SK-N-SH (cell line): ENCODE results near the gene PTPN13. TPM values are rescaled to one million over a fixed set of nuclear protein-coding genes. Genes with fewer than 3 reads are reported as not detected.

Experiments
- CTCF ChIA-PET: fragments of 300-600, 350-600 bp; formaldehyde crosslinking; extraction: SDS; loops from one replicate; lab custom pipeline; 2021; lab: Yijun Ruan, JAX
- POLR2A ChIA-PET: fragments of 350-600 bp; sonication (Branson Sonifier 250); formaldehyde crosslinking; extraction: SDS; loops from one replicate; lab custom pipeline; 2020; ENCODE audit warnings: antibody characterized with exemption, inconsistent platforms; lab: Yijun Ruan, JAX
- DNase-seq: peaks from one replicate; pipeline ENCODE4 v3.0.0; 2012
- H2AFZ ChIP-seq: fragments of 200-600 bp; sonication (generic); 2 replicates; pipeline ENCODE4 v1.8.1; 2016; ENCODE audit warnings: antibody characterized with exemption, mild to moderate bottlenecking, low read depth
- H3F3A ChIP-seq: fragments of 200-600 bp; sonication (generic); replicated peaks from 2 replicates; pipeline ENCODE3; 2016; ENCODE audit warnings: antibody characterized with exemption, mild to moderate bottlenecking; ENCODE audit not compliant: insufficient read depth
- H3K27ac ChIP-seq, 2 experiments: fragments of 200-500 bp in 1 of 2; fragments of 200-600 bp in 1 of 2; sonication (Bioruptor generic) in 1 of 2; sonication (generic), shearing (Covaris generic) in 1 of 2; 2 replicates each; pipeline versions ENCODE4 v1.5.1 to v1.6.1; 2014 to 2016; ENCODE audit warnings: low read depth in 2 of 2, inconsistent platforms in 1 of 2, low read length in 1 of 2, mild to moderate bottlenecking in 1 of 2, mixed read lengths in 1 of 2
- H3K27me3 ChIP-seq: fragments of 200-600 bp; sonication (generic), shearing (Covaris generic); 2 replicates; pipeline ENCODE4 v1.6.1; 2016; ENCODE audit warnings: mixed run types; ENCODE audit not compliant: insufficient read depth
- H3K36me3 ChIP-seq, 2 experiments: fragments of 200-500 bp in 1 of 2; fragments of 200-600 bp in 1 of 2; sonication (Bioruptor generic) in 1 of 2; sonication (generic) in 1 of 2; replicated peaks in 1 of 2; 2 replicates each; pipeline versions ENCODE3 to v1.5.1; 2014 to 2016; ENCODE audit warnings: low read length in 1 of 2, mild to moderate bottlenecking in 1 of 2; ENCODE audit not compliant: insufficient read depth in 2 of 2, control insufficient read depth in 1 of 2
- H3K4me1 ChIP-seq, 2 experiments: fragments of 200-500 bp in 1 of 2; fragments of 200-600 bp in 1 of 2; sonication (Bioruptor generic) in 1 of 2; sonication (generic), shearing (Covaris generic) in 1 of 2; 2 replicates each; pipeline versions ENCODE4 v1.5.1 to v1.6.1; 2014 to 2016; ENCODE audit warnings: low read depth in 1 of 2, low read length in 1 of 2, mixed run types in 1 of 2; ENCODE audit not compliant: insufficient read depth in 2 of 2, control insufficient read depth in 1 of 2
- H3K4me2 ChIP-seq: fragments of 200-600 bp; sonication (generic), shearing (Covaris generic); 2 replicates; pipeline ENCODE4 v1.6.1; 2017; ENCODE audit warnings: mixed run types
- H3K4me3 ChIP-seq, 2 experiments: fragments of 200-500 bp in 1 of 2; fragments of 200-600 bp in 1 of 2; sonication (Bioruptor generic) in 1 of 2; sonication (generic), shearing (Covaris generic) in 1 of 2; 2 replicates each; pipeline versions ENCODE4 v1.5.1 to v1.8.1; 2014 to 2016; ENCODE audit warnings: low read depth in 2 of 2, inconsistent platforms in 1 of 2, low read length in 1 of 2, mild to moderate bottlenecking in 1 of 2, mixed read lengths in 1 of 2, moderate library complexity in 1 of 2
- H3K79me2 ChIP-seq: fragments of 200-600 bp; sonication (generic); 2 replicates; pipeline ENCODE4 v1.8.1; 2017; ENCODE audit warnings: mild to moderate bottlenecking; ENCODE audit not compliant: insufficient read depth
- H3K9ac ChIP-seq: fragments of 200-600 bp; sonication (generic); 2 replicates; pipeline ENCODE4 v1.6.1; 2017; ENCODE audit warnings: mixed run types
- H3K9me2 ChIP-seq: fragments of 200-600 bp; sonication (generic); 2 replicates; pipeline ENCODE4 v1.6.1; 2017; ENCODE audit warnings: mixed run types
- H3K9me3 ChIP-seq: fragments of 200-600 bp; sonication (generic); 2 replicates; pipeline ENCODE4 v1.6.1; 2017; ENCODE audit warnings: mixed run types, mild to moderate bottlenecking, moderate library complexity
- H4K20me1 ChIP-seq: fragments of 200-600 bp; sonication (generic); 2 replicates; pipeline ENCODE4 v1.6.1; 2017; ENCODE audit warnings: mild to moderate bottlenecking, mixed run types; ENCODE audit not compliant: insufficient read depth
- ELF1 ChIP-seq: IDR thresholded peaks from 2 replicates; pipeline ENCODE4 v1.4.0; 2012
- EP300 ChIP-seq, 2 experiments: IDR thresholded peaks; 2 replicates each; pipeline versions ENCODE4 v1.4.0 to v1.6.1; 2012; ENCODE audit warnings: borderline replicate concordance in 1 of 2, low read depth in 1 of 2, low read length in 1 of 2
- FOXJ3 ChIP-seq: sonication (generic); formaldehyde crosslinking; IDR thresholded peaks from 2 replicates; pipeline ENCODE4 v1.5.1; 2020; ENCODE audit warnings: mild to moderate bottlenecking, missing genetic modification reagents
- FOXM1 ChIP-seq: IDR thresholded peaks from 2 replicates; pipeline ENCODE4 v1.4.0; 2012; ENCODE audit warnings: low read depth, mild to moderate bottlenecking
- IRF3 ChIP-seq: fragments of 150-350 bp; IDR thresholded peaks from 2 replicates; pipeline ENCODE4 v1.6.1; 2016; ENCODE audit warnings: mild to moderate bottlenecking, low read depth, low read length
- MEF2A ChIP-seq: IDR thresholded peaks from 2 replicates; pipeline ENCODE4 v1.4.0; 2012; ENCODE audit warnings: low read depth, borderline replicate concordance
- MXI1 ChIP-seq: IDR thresholded peaks from 2 replicates; pipeline ENCODE4 v1.6.1; 2012; ENCODE audit warnings: mild to moderate bottlenecking, low read depth, low read length, improper control_type of control experiment
- NFIC ChIP-seq: IDR thresholded peaks from 2 replicates; pipeline ENCODE4 v1.4.0; 2012; ENCODE audit warnings: borderline replicate concordance
- NRF1 ChIP-seq: IDR thresholded peaks from 2 replicates; pipeline ENCODE4 v1.6.1; 2012; ENCODE audit warnings: low read depth, mild to moderate bottlenecking, low read length
- POLR2AphosphoS5 ChIP-seq: IDR thresholded peaks from 2 replicates; pipeline ENCODE4 v1.6.1; 2012; ENCODE audit warnings: low read depth, low read length
- TCF12 ChIP-seq: IDR thresholded peaks from 2 replicates; pipeline ENCODE4 v1.4.0; 2012
- TEAD4 ChIP-seq: IDR thresholded peaks from 2 replicates; pipeline ENCODE4 v1.4.0; 2012; ENCODE audit warnings: mild to moderate bottlenecking, borderline replicate concordance; ENCODE audit not compliant: insufficient read depth
- USF1 ChIP-seq: IDR thresholded peaks from 2 replicates; pipeline ENCODE4 v1.4.0; 2012; ENCODE audit warnings: low read depth, borderline replicate concordance
- USF2 ChIP-seq: fragments of 150-350 bp; IDR thresholded peaks from 2 replicates; pipeline ENCODE4 v1.6.1; 2017; ENCODE audit warnings: antibody characterized with exemption, low read length, low read depth, borderline replicate concordance
- ZBTB33 ChIP-seq: IDR thresholded peaks from 2 replicates; pipeline ENCODE4 v1.4.0; 2012; ENCODE audit warnings: low read depth, borderline replicate concordance
- WGBS: methylation state at CpG from one replicate; pipeline ENCODE4 v1.1.6; 2017; ENCODE audit warnings: low lambda C conversion rate; 5-methylcytosine and 5-hydroxymethylcytosine counted together
- polyA plus RNA-seq, 3 experiments: library from polyadenylated mRNA; depleted of rRNA; stranded (reverse); fragments of >200 nt; gene quantifications; 2 replicates each; pipeline ENCODE4 v1.2.3, GENCODE V29; 2012
- TF ChIP-seq, protein P1 (sequence below): IDR thresholded peaks from 2 replicates; pipeline ENCODE4 v1.4.0; 2012; ENCODE audit warnings: low read depth

PTPN13 gene
- polyA plus RNA-seq, 1 of the 3 experiments (the other 2 are of a cell fraction) = 5.5 TPM

- ChIA-PET POLR2A (interaction anchor here (0.6 kb wide), 1 partner anchor 18 kb away, joined by 4 read pairs; no protein-coding TSS in a partner anchor), CTCF (interaction anchor here (1.4 kb wide), 1 partner anchor 9 kb away, joined by 5 read pairs; no protein-coding TSS in a partner anchor)
- H3K36me3 ChIP-seq = peaks cover 8 to 12% of the 10 kb centered on the region in 2 experiments
These were observed 92.6 kb downstream of the PTPN13 start for GRCh38 chr4:86686741-86687140.

More at GRCh38 chr4:86686741-86687140, 92.6 kb downstream of the PTPN13 start:
- Histone ChIP-seq H3K27ac (no peak overlapping the region), H3K4me3 (no peak overlapping the region), H3K4me2 (no peak overlapping the region), H3K27me3 (no peaks in the 10 kb centered on the region), H3K9me2 (no peaks in the 10 kb centered on the region), H4K20me1 (no peaks in the 10 kb centered on the region), H3K4me1 (no peaks in the 10 kb centered on the region), H3K79me2 (no peaks in the 10 kb centered on the region), H3F3A (no peaks in the 10 kb centered on the region), H3K9ac (no peak overlapping the region), H3K9me3 (no peaks in the 10 kb centered on the region), H2AFZ (no peak overlapping the region)
- no peak for TF ChIP-seq FOXM1
- TF ChIP-seq USF2 = no peak
- TF ChIP-seq TCF12 = no peak
- TF ChIP-seq IRF3 = no peak
- no peak for TF ChIP-seq TEAD4
- TF ChIP-seq ZBTB33 = no peak
- TF ChIP-seq NFIC = no peak
- TF ChIP-seq EP300 (IDR thresholded peaks at IDR 0.05; ENCODE audit: borderline replicate concordance in 1 of 2, low read depth in 1 of 2, low read length in 1 of 2) = no peak
- no peak for TF ChIP-seq NRF1
- TF ChIP-seq ELF1 = no peak
- TF ChIP-seq, protein P1, sequence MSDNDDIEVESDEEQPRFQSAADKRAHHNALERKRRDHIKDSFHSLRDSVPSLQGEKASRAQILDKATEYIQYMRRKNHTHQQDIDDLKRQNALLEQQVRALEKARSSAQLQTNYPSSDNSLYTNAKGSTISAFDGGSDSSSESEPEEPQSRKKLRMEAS = no peak
- no peak for TF ChIP-seq MEF2A
- no peak for TF ChIP-seq USF1
- TF ChIP-seq POLR2AphosphoS5 = no peak
- no peak for TF ChIP-seq FOXJ3
- TF ChIP-seq MXI1 = no peak
- DNase-seq = no peak
- 93% methylated on average over 3 of the region's 3 CpGs for WGBS
